ENCODE results near the gene EFNB2.
A peak's percentile ranks its signal among the peaks of the same experiment; 100 is the strongest.

Gene EFNB2

DNA sequence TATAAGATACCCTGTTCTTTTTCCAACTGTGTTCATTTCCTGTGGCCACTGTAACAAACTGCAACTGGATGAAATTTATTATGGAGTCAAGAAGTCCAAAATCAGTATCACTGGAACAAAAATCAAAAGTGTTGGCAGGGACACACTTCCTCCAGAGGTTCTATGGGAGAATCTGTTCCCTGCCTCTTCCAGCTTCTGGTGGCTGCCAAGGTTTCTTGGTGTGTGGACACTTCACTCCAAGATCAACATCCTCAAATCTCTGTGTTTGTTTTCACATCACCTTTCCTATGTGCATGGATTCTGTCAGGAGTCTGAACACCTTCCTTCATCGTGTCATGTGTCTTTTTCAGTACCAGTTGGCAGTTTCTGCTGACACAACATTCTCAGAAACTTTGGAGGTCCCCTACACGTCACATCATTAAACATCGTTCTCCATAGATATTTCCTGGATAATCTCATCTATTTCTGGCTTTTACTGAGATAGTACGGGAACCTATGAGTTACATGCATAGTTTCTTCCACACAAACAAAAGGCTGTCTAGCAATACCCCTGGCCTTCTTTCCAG lies 15.2 kb upstream of the EFNB2 start:
- no peak for DNase-seq (ENCODE audit: low spot score)

DNA sequence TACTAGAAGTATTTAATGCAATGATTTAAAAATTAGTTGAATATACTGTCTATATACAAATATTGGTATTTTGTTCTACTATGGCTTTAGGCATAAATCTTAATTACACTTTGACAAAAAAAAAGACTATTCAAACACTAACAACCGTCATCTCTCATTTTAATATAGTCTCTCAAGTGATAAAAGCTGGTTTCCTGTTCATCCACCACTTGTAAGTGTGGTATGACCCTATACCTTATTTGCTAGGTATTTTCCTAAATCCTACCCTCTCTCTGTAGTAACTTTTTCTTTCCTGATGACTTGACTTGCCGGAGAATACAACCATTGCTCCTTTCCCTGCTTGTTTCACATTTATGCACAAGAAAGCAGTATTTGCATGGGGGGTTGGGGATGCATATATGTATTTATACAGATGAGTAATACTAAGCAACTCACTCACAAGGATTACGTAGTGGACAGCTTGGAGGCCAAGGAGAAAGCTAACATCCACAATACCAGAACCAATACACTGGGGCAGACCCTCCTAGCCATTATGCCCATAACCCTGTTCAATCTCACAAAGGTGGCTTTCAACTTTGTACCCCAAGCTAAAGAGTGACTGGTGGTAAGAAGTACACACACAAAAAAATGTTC lies 12.7 kb upstream of the EFNB2 start:
- no peak for DNase-seq (ENCODE audit: low spot score)

DNA sequence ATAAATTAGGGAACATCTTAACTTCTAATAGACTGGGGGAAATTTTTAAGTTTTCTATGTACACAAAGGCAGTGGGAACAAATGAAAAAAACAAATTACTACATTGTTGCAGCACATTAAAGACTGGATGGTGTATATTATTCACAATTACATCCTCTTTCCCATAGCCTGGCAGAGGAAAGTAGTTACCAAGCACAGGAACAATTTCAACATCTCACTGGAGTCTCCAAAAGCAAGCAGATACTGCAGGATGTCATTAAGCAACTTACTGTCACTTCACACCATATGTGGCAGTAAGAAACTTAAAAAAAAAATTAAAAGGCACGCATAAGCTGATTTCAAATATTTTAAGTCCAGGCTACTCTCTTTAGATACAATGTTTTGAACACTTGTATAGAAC lies 6.4 kb upstream of the EFNB2 start:
- DNase-seq (ENCODE audit: low spot score): no peak

DNA sequence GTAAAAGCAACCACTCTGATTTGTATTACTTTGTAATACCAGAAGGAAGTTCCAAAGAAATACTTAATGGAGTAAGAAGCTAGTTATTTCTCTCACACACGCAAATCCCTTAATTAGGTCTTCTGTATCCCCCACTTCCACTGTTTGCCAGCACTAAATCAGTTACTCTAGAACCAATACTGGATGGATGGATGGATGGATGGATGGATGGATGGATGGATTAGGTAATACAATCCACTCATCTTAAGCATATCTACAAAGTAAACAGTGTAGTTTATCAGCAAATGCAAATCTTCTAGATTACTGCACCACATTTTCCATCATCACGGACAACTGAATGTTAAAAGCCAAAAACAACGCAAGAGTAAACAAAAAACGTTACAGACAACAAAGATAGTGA lies 5.2 kb upstream of the EFNB2 start:
- DNase-seq (ENCODE audit: low spot score): no peak

DNA sequence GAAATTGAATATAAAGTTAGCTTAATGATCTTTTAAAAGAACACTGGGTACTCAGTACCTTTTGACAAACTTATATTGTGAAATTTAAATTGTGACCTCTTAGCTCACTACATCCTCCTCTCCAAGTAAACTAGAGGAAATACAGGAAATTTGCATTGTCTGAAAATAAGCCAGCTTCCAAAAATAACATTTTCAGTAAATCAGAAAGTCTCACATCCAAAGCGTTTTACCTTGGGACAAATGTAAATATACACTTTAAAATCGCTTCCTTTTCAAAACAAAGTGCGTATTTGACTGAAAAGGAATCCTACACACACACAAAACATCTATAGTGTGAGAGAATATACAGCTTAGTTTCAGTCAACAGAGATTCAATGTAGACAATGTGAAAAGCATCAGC lies 2.1 kb upstream of the EFNB2 start:
- no peak for DNase-seq (ENCODE audit: low spot score)

DNA sequence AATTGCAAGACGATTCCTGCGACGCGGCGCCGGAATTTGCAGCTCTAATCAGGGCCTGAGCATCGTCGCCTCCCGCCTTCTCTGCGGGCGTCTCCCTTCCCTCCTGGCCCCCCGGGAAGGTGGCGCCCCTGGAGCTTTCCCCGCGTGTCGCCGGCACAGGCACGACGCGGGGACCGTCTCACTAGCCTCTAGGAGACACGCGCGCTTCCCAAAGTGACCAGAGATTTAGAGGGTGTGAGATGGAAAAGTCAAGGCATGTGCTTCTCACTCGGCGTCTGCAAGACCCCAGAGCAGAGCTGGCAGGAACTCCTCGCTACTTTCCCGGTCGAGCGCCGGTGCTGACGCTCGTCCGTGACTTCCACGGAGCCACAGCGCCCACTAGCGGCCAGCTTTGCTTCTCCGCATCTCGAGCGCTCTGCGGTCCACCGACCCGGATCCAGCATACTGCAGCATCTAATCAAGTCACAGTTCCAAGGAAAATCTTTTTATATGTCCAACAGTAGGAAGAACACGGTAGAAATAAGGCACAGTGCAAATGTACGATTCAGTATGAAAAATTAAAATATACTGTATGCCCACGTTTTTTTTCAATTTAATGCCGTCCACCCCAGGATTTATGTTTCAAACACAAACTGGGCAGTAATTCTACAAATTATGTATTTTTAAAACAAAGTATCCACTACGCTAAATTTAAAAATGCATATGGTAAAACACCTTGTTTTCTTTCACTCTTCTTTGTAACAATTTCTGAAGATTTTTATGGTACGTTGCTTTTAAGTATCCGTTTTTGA lies 977 bp upstream of the EFNB2 start:
- DNase-seq (ENCODE audit: low spot score): peak; percentile 81

DNA sequence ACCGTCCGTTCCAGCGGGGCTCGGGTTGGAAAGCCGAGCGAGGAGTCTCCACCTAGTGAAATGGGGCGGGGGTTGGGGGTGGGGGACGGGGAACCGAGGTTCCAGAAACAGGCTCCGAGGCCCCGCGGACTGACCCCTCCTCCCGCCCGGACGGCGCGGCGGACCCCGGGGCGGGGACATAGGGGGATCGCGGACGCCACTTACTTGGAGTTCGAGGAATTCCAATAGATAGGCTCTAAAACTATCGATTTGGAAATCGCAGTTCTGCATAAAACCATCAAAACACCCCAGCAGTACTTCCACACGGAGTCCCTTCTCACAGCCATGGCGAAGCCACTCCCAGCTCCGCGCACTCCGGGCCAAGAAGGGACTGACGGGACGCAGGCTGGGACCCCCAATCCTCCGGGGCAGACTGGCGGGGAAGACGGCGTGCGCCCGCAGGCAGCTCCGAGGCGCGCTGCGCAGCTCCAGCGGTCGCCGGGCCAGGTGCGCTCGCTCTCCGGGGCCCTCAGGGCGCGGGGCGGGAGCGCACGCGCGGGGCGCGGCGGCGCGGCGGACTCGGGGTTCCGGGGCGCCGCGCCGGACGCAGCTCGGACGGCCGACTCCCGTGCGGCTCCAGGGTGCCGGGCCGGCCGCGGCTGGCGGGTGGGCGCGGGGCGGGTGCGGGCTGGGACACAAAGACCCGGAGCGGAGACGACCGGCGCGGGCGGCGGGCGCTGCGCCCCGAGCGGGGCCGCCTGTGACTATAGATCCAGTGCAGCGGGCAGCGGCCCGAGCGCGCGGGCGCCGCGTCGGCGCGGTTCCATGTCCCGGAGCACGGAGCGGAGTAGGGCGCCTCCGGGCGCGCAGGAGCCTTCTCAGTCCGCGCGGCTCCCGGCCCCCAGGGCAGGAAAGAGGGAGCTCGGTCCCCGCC lies 567 bp downstream of the EFNB2 start:
- DNase-seq (ENCODE audit: low spot score): peak; percentile 49

DNA sequence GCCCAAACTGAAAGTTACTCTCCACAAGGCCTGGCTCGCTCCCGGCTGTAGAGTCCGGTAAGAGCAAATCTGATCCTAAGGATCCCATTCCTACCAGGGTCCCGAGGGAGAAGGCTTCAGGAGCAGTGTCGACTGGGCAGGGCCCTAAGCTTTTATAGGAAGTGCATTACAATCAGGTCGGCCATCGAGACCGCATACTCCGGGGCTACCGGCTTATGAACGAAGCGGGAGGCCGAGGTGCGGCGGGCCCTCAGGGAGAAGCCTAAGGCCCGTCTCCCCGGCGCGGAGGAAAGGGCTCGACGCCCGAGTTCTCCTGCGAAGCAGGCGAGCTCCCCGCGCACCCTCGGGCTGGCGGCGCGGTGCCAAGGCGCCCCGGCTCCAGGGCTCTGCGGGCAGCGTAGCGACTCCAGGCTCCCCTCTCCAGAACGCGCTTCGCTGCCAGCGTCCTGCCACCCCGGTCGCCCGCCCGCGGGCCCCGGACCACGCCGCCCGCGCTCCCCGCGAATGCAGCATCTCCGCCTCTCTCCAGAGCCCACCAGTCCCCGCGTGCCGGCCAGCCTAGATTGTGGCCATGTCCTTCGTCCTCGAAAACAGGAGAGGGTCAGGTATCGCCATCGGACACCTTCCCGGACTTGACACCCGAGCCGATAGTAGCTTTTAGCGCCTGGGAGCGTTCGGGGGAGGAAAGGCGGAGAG lies 1.4 kb downstream of the EFNB2 start:
- peak; percentile 22 for DNase-seq (ENCODE audit: low spot score)

DNA sequence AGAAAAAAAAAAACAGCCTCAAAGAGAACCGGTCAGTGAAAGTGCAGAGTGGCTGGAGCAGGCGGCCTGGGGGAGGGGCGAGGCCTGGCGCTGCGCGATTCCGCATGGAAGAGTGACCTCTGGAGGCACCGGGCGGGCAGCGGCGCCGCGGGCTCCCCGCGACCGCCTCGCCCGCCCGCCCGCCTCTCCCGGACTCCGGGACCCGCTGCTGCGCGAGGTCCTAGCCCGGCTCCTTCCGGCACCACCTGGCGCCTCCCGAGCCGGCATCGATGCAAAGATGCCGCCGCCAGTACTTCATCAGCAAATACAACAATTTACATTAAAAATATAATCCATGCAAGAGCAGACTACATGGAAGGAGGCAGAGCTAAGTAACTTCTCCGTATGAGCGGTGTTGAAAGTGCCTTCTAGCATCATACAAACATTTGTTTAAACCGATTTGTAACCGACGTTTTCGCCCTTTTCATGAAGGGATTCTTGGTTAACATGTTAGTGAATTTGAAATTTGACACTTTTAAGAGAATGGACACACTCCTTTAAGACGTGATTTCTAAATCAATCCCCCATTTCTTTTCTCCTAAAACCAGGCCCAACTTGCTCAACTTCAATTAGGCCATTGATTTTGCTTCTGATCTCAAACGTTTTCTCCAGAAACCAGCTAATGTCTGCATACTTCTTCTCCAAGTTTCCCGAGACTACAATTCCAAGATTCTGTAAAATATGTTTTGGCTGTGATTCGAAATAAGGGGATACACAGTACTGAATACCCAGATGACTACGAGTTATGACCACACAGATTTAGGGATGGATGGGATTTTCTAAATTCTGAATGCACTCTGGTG lies 2.1 kb downstream of the EFNB2 start:
- peak; percentile 27 for DNase-seq (ENCODE audit: low spot score)

DNA sequence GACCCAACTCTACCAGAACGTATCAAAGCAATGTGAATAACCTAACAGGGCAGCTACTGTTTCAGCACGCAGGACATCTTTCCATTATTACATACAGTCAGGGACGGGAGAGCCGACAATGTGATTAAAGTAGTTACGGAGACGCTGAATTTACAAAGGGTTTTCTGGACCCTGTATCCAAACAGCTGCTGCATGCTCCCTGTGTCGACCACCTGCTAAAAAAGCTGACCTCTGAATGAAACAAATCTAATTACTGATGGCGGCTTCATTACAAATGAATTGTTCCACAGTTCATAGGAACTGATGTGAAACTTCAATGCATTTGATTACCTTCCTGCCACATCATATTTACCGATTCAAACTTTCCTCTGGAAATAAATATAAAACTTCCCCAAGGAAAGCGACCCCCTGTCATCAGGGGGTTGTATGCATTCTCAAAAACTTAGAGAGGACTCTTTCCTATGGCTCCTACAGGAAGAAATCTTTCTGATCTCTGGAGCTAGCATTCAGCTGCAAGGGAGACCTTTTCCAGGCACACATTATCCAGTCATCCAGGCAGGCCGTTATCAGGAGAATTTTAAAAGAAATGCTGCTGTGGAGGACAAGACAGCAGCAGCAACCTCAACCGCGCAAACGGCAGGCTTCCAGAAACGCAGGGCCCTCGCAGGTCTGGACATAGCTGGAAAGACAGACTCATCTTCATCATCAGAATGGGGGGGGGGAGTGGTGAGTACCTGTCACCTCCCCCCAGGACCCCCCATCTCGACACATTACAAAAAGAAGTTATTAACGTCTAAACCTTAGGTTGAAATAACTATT lies 3.1 kb downstream of the EFNB2 start:
- no peak for DNase-seq (ENCODE audit: low spot score)

DNA sequence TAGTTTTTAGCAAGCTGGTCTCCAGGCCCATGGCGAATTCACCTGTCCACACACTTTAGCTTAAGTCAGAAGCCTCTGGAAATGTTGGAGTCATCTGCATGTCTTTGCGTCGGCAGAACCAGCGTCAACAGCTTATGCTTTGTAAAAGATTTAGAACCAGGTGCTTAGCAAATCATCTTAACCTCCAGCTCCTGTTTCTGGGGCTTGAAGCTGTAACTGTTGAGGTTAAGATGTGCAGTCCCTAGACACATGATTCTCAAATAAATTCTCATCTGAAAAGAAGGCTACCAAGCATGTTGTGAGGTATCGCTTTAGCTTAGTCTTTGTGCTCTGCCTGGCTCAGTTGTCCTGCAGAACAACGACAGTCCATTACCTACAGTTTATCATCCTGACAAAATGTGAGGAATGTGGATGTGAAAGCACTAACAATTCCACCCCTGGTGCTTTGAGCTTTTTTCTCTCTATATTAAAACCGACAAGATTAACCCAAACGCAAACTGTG lies 4.4 kb downstream of the EFNB2 start:
- DNase-seq (ENCODE audit: low spot score): no peak

DNA sequence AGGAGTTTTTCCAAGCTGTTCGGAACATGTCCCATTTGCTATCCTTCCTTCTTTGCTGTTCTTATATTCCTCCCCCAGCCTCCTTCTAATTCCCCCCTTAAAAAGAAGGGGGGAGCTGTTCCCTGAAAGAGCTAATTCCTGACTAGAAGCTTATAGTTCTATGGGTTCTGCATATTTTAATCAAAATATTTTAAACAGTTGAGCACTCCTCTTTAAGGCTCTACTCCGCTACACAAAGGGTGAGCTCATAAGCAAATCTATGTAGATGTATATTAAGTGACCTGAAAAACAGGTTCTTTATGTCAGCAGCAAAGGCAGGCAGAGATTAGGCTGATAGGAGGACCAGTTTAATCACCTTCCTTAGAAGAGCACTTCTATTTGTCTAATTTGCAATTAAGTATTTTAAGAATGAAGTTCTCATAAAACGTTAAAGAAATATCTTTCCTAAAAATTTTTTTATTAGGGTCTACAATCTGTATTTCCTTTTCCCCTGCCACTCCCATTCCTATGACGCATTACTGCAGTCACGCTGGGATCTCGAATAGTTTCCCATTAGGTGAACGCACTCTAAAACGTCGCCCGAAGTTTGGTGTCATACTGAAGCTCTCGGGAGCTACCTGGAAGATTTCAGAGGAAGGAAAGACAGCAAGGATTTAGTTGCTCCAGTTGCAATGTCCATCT lies 5.2 kb downstream of the EFNB2 start:
- DNase-seq (ENCODE audit: low spot score): no peak

DNA sequence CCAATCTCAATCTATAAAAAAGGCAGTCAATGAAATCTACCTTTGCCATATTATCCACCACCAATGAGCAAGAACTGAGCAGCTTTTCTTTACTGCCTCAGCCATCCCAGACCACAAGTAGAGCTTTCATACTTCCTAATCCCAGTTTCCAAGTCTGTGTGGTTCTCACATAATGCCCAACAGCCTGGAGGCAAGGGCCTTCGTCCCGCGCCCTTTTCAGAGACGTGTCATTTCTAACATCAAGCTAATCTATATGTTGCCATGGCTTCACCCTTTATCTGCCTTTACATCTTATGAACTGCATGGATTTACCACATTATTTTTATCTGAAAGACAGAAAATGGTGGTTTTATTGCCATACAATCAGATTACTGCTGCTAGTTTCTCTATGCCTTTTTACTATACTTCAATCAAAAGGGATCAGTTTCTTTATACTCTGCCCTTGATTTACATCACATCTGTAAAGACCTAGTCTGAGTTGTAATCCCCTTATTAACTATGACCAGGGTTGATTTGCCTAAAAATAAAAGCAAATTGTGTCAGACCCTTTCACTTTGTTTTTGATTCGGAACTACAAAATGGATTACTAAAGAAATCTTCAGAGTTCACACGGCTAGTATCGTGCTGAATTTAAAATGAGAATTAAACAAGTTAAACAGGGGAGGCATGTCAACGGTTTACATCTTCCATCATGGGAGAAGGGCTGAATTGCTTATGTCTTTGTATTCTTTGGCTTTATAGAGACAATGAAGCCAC lies 5.9 kb downstream of the EFNB2 start:
- no peak for DNase-seq (ENCODE audit: low spot score)

DNA sequence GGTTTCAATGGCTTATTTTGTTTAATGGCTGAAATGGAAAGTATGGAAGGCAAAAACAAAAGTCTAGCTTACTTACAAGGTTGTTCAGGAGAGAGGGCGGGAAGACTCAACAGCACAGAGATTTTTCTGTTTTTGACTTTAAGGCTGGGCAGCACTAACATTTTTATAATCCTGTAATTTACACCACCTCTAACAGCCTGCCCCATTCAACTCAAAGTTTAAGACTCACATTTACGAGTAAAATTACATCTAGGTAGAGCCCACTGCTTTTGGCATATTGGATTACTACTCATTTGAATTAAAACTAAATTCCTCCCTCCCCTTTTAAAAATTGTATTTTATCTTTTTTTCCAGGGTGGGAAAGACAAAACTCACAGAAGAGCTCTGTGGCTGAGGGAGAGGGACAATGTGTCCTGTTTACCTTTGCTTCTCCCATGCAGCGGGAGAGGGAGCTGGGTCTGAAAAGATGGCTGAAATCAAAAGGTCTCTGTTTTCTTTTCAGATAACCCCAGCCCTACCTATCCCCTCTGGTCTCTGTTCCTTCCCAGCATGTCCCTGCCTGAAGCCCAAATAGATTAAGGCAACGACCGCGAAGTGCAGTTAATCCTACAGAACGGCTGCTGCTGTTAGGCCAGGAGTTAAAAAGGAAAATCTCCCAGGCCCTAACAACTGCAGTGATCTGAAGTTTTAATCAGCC lies 6.6 kb downstream of the EFNB2 start:
- DNase-seq (ENCODE audit: low spot score): no peak

DNA sequence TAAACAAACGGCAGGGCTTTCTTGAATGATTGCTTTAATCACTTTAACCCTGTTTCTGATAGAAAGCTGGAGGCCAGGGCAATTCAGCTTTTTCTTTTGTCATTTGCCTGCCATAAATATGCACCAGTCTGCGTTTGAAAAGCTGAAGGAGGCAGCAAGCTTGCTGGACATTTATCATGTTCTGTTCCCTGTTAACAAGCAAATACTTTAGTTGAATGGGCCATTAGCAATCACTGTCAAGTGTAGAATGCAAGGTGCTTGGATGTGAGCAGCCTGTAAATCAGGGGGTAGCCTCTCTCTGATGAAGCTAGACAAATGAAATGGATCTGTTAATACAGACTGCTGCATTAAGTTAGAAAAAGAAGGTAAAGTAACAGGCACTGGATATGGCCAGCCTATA lies 7.6 kb downstream of the EFNB2 start:
- no peak for DNase-seq (ENCODE audit: low spot score)

DNA sequence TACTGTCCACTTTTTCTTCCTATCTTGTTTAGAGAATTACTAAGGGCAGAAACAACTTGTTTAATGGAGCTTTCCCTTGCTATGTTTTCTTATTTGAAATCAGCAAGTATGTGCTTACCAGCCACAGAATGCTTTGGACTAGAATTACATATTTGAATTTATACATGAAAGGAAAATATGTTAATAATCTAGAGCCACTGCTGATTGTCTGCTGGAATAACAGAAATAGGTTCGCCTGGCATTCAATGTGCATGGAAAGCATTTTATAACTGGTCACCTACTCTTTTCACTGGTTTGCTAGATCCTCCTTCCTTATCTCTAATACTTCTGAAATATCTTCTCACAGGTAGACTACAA lies 8.0 kb downstream of the EFNB2 start:
- no peak for DNase-seq (ENCODE audit: low spot score)

DNA sequence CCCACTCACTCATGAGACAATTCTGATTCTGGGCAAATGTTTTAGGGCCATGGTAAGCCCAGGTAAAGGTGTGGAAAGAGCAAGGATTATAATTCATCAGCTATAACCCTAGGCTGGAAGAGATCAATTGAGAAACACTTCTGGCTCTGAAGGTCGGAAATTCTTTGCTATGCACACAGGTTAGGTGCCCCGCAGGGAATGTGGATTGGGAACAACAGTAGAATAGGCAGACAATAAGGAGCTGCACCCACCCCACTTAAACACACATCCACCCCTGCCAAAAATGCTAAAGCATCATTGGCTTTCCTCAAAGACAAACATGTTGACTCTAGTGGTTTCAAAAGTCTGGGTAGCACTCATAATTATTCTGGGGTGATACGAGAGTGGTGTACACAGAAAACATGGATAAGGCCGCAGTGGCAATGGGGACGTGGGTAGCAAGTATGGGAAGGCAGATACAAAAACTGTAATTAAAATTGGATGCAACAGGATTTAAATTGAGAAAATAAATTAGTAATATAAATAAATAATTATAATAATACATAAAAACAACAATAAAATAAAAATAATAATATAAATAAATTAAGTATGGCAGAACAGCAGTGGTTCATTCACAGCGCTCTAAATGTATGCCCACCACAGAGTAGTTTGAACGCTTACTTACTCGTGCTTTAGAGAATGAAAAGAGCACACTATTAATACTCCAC lies 8.6 kb downstream of the EFNB2 start:
- DNase-seq (ENCODE audit: low spot score): no peak

All from germinal center (tissue), 1 donor.